Inflammatory macrophage treated with lipopolysaccharide for 1 hour (primary cell): Measurements from ENCODE around the gene MARCKSL1.
"Not testable (repeated sequence)": the region's sequence is repeated elsewhere in the genome, so short reads cannot be mapped to it uniquely, and the experiment has no call there.

Experiments used
- DNase-seq, 2 donors: peaks; one replicate each; pipeline ENCODE4 v3.0.0-alpha.2; 2020 to 2022

The MARCKSL1 gene

GRCh38 chr1:32331549-32331948, 4.5 kb downstream of the MARCKSL1 start:
- no peak for DNase-seq

- DNase-seq = no peak
These were observed 5.4 kb downstream of the MARCKSL1 start for GRCh38 chr1:32330558-32331151.

- DNase-seq = no peak
These were observed 6.0 kb downstream of the MARCKSL1 start for GRCh38 chr1:32329931-32330466.

GRCh38 chr1:32327204-32327603, 8.8 kb downstream of the MARCKSL1 start:
- no peak for DNase-seq

- DNase-seq = no peak
These were observed 14.2 kb downstream of the MARCKSL1 start for GRCh38 chr1:32321712-32322291.

- no peak for DNase-seq
These were observed 17.7 kb downstream of the MARCKSL1 start for GRCh38 chr1:32318127-32318869.

- no peak for DNase-seq
These were observed 19.1 kb downstream of the MARCKSL1 start for GRCh38 chr1:32316903-32317277.

GRCh38 chr1:32311709-32312393, 24.2 kb downstream of the MARCKSL1 start:
- no peak for DNase-seq

- no peak for DNase-seq
These were observed 26.1 kb downstream of the MARCKSL1 start for GRCh38 chr1:32309960-32310359.

- peak; percentile 37 to 71 for DNase-seq
These were observed 28.7 kb downstream of the MARCKSL1 start for GRCh38 chr1:32307324-32307723.

- no peak for DNase-seq
These were observed 30.7 kb downstream of the MARCKSL1 start for GRCh38 chr1:32305310-32305709.

- no peak for DNase-seq
These were observed 31.9 kb downstream of the MARCKSL1 start for GRCh38 chr1:32303997-32304622.

GRCh38 chr1:32303358-32303757, 32.7 kb downstream of the MARCKSL1 start:
- DNase-seq = no peak

- no peak for DNase-seq
These were observed 36.7 kb downstream of the MARCKSL1 start for GRCh38 chr1:32299327-32299726.

- DNase-seq = not testable (repeated sequence)
These were observed 37.8 kb downstream of the MARCKSL1 start for GRCh38 chr1:32298211-32298610.

- peak; percentile 94 to 95 for DNase-seq
These were observed 44.1 kb downstream of the MARCKSL1 start, which contains the start of gene HDAC1 for GRCh38 chr1:32291708-32292538. TSS of gene HDAC1 (plus strand) at chr1:32292083. CDS start at chr1:32292170, 87 bp downstream.

GRCh38 chr1:32291145-32291707, 44.8 kb downstream of the MARCKSL1 start:
- peak; percentile 12 for DNase-seq

- DNase-seq = no peak
These were observed 46.8 kb downstream of the MARCKSL1 start for GRCh38 chr1:32289256-32289655.

GRCh38 chr1:32286763-32287162, 49.3 kb downstream of the MARCKSL1 start:
- DNase-seq = no peak

GRCh38 chr1:32285658-32286057, 50.4 kb downstream of the MARCKSL1 start:
- DNase-seq = no peak

- not testable (repeated sequence) for DNase-seq
These were observed 51.3 kb downstream of the MARCKSL1 start for GRCh38 chr1:32284777-32285176.
